Glutamatergic neuron (in vitro differentiated cells): ENCODE data around the gene SORT1. TPM values are rescaled to one million over a fixed set of nuclear protein-coding genes. Genes with fewer than 3 reads are reported as not detected.

Experiments
- DNase-seq: peaks from one replicate; pipeline ENCODE4 v3.0.0; 2022
- H3K27ac Mint-ChIP-seq: one replicate; pipeline ENCODE4 v1.8.0; 2020; ENCODE audit warnings: mild to moderate bottlenecking, mixed read lengths, inconsistent platforms; ENCODE audit not compliant: unreplicated experiment
- H3K27me3 Mint-ChIP-seq: one replicate; pipeline ENCODE4 v1.8.0; 2020; ENCODE audit warnings: mild to moderate bottlenecking, moderate library complexity, mixed read lengths, inconsistent platforms; ENCODE audit not compliant: unreplicated experiment
- H3K36me3 Mint-ChIP-seq: one replicate; pipeline ENCODE4 v1.8.0; 2020; ENCODE audit warnings: mild to moderate bottlenecking, mixed read lengths, inconsistent platforms; ENCODE audit not compliant: unreplicated experiment
- H3K4me1 Mint-ChIP-seq: one replicate; pipeline ENCODE4 v1.8.0; 2020; ENCODE audit warnings: mild to moderate bottlenecking, low read depth, mixed read lengths, inconsistent platforms; ENCODE audit not compliant: unreplicated experiment
- H3K4me3 Mint-ChIP-seq: one replicate; pipeline ENCODE4 v1.8.0; 2020; ENCODE audit warnings: mild to moderate bottlenecking, mixed read lengths, inconsistent platforms; ENCODE audit not compliant: unreplicated experiment
- H3K9me3 Mint-ChIP-seq: one replicate; pipeline ENCODE4 v1.8.0; 2020; ENCODE audit warnings: mild to moderate bottlenecking, moderate library complexity, mixed read lengths, inconsistent platforms; ENCODE audit not compliant: unreplicated experiment
- CTCF ChIP-seq: fragments of 200-600 bp; sonication (generic); IDR thresholded peaks from one replicate; pipeline ENCODE4 v1.5.0; 2021; ENCODE audit not compliant: partially characterized antibody, unreplicated experiment
- total RNA-seq: library from RNA; stranded (reverse); fragmentation: NEBNext Ultra II Directional; extraction: Animal tissue kit (Norgen Biotek cat#: 25700); gene quantifications from one replicate; pipeline ENCODE4 v1.2.1, GENCODE V29; 2021; ENCODE audit not compliant: unreplicated experiment

The SORT1 gene
- total RNA-seq, 1 donor from 2014 or later: 53.2 TPM

- Mint-ChIP-seq H3K36me3 (peaks cover 28% of the 10 kb centered on the region), H3K27ac (no peak overlapping the region), H3K9me3 (no peaks in the 10 kb centered on the region), H3K4me3 (no peak overlapping the region), H3K27me3 (peaks cover 2% of the 10 kb centered on the region), H3K4me1 (no peaks in the 10 kb centered on the region)
- no peak for TF ChIP-seq CTCF
- no peak for DNase-seq
Observed at GRCh38 chr1:109331113-109331512, 66.6 kb downstream of the SORT1 start.

GRCh38 chr1:109327285-109327684 lies 70.4 kb downstream of the SORT1 start:
- Mint-ChIP-seq H3K27ac (no peak overlapping the region), H3K9me3 (no peaks in the 10 kb centered on the region), H3K4me1 (peaks cover 9% of the 10 kb centered on the region), H3K36me3 (peaks cover 12% of the 10 kb centered on the region), H3K4me3 (no peak overlapping the region), H3K27me3 (no peaks in the 10 kb centered on the region)
- DNase-seq: no peak
- TF ChIP-seq CTCF: no peak

- Mint-ChIP-seq H3K36me3 (peaks cover 13% of the 10 kb centered on the region), H3K27me3 (peaks cover 3% of the 10 kb centered on the region), H3K4me3 (no peak overlapping the region), H3K9me3 (peaks cover 4% of the 10 kb centered on the region), H3K27ac (no peak overlapping the region), H3K4me1 (peaks cover 11% of the 10 kb centered on the region)
- no peak for DNase-seq
- no peak for TF ChIP-seq CTCF
Observed at GRCh38 chr1:109322974-109323373, 74.7 kb downstream of the SORT1 start.

- H3K27me3 Mint-ChIP-seq: peaks cover 3% of the 10 kb centered on the region
- H3K4me1 Mint-ChIP-seq: peaks cover 8% of the 10 kb centered on the region
- H3K4me3 Mint-ChIP-seq: no peak overlapping the region
- no peak overlapping the region for H3K27ac Mint-ChIP-seq
- DNase-seq: no peak
- no peak for TF ChIP-seq CTCF
- peaks cover 4% of the 10 kb centered on the region for H3K9me3 Mint-ChIP-seq
- peaks cover 21% of the 10 kb centered on the region for H3K36me3 Mint-ChIP-seq
Observed at GRCh38 chr1:109319114-109319513, 78.6 kb downstream of the SORT1 start.

GRCh38 chr1:109316506-109316905 lies 81.2 kb downstream of the SORT1 start:
- no peak for TF ChIP-seq CTCF
- H3K27me3 Mint-ChIP-seq: peaks cover 5% of the 10 kb centered on the region
- peaks cover 4% of the 10 kb centered on the region for H3K9me3 Mint-ChIP-seq
- peaks cover 22% of the 10 kb centered on the region for H3K4me1 Mint-ChIP-seq
- DNase-seq: no peak
- no peak overlapping the region for H3K27ac Mint-ChIP-seq
- no peak overlapping the region for H3K4me3 Mint-ChIP-seq
- peaks cover 13% of the 10 kb centered on the region for H3K36me3 Mint-ChIP-seq
